OCI-LY1 (cell line): ENCODE measurements around the gene CUX1.
"Not testable (repeated sequence)": the region's sequence is repeated elsewhere in the genome, so short reads cannot be mapped to it uniquely, and the experiment has no call there.

Experiments used
- CTCF ChIP-seq: fragments of 200-600 bp; sonication (generic), shearing (Covaris generic); IDR thresholded peaks from 2 replicates; pipeline ENCODE4 v1.5.1; 2017; ENCODE audit warnings: mild to moderate bottlenecking, antibody characterized with exemption, low read length, moderate library complexity, mixed read lengths
- EZH2 ChIP-seq: fragments of 200-600 bp; sonication (generic), shearing (Covaris generic); IDR thresholded peaks from 2 replicates; pipeline ENCODE4 v1.8.0; 2017; ENCODE audit warnings: borderline replicate concordance, mixed run types, mild to moderate bottlenecking, antibody characterized with exemption, low read length, moderate library complexity, mixed read lengths

DNA sequence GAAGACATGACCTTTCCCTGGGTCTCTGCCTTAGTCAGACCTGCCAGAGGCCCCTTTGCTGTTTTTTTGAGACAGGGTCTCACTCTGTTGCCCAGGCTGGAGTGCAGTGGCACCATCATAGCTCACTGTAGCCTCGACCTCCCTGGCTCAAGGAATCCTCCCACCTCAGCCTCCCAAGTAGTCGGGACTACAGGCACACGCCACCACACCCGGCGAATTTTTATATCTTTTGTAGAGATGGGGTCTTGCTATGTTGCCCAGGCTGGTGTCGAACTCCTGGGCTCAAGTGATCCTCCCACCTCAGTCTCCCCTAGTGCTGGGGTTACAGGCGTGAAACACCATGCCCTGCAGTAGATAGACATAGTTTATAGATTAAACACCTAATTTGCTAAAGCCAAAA is 366.4 kb downstream of the CUX1 start:
- not testable (repeated sequence) for TF ChIP-seq CTCF, EZH2
